ENCODE results near the gene PLEKHA4. TPM values are rescaled to one million over a fixed set of nuclear protein-coding genes. Genes with fewer than 3 reads are reported as not detected.
A peak's percentile ranks its signal among the peaks of the same experiment; 100 is the strongest.

The PLEKHA4 gene
- total RNA-seq, 1 donor from 2014 or later = 8.5 TPM

DNA sequence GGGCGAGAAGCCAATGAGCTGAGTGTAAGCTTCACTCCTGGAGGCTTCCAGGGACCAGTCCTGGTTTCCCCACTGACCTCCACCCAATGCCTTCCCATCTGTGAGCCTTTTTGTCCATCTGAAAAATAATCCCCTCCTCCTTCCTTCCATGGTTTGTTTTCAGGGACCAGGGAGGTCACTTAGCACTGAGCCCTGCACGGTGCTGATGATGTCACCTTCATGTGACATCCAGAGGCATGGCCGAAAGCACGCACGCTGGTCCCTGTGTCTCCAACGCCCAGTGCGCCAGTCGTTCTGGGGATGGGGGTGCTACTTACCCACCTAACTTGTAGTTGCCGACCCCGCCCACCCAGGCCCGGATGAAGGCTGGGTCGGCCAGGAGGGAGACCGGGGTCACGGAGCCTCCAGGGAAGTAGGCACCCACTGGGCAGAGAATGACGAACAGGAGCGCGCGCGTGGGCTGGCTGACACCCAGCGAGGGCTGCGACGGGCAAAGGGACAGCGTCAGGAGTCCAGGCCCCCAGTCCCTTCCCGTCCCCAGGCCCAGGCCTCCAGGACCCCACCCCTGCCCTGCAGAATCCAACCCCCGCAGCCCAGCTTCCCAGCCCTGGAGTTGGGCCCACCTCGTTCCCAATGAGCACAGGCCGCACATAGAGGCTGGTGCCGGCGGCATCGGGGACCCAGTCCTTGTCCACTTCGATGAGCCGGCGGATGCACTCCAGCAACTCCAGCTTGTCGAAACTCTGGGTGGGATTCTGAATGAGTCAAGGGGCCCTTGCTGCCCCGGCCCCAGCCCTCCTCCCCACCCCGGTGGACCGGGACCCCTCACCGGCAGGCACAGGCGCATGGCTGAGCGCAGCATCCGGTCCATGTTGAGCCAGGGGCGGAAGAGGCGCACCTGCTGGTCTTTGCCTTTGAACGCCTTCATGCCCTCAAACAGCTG is 68.8 kb downstream of the PLEKHA4 start:
- Mint-ChIP-seq H3K9me3 (ENCODE audit: low read depth) (no peaks in the 10 kb centered on the region), H3K4me3 (ENCODE audit: low read depth) (no peak overlapping the region), H3K4me1 (ENCODE audit: low read depth) (no peaks in the 10 kb centered on the region), H3K36me3 (ENCODE audit: insufficient read depth) (peaks cover 4% of the 10 kb centered on the region), H3K27ac (peak overlapping the region; percentile 79), H3K27me3 (no peaks in the 10 kb centered on the region)
- no peak for DNase-seq (ENCODE audit: low spot score, unreplicated experiment)
- no peak for TF ChIP-seq CTCF (IDR thresholded peaks at IDR 0.05; ENCODE audit: unreplicated experiment)

DNA sequence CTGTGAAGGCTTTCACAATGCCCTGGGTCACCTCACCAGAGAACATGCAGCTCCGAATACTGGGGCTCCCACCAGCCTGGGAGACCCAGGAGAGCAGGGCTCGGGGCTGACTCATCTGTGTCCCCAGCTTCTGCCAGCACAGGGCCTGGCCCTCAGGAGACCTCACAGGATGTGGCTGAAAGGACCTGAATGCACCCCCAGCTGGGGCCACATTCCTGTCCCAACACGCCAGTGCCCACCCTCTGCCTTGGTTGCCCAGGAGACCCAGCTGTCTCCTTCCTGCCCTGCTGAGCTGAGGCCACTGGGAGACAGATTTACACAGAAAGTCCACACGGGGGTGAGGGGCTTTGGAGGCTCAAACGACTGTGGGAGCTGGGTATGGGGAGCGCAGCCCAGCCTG is 69.5 kb downstream of the PLEKHA4 start:
- no peak overlapping the region for H3K4me3 Mint-ChIP-seq (ENCODE audit: low read depth)

DNA sequence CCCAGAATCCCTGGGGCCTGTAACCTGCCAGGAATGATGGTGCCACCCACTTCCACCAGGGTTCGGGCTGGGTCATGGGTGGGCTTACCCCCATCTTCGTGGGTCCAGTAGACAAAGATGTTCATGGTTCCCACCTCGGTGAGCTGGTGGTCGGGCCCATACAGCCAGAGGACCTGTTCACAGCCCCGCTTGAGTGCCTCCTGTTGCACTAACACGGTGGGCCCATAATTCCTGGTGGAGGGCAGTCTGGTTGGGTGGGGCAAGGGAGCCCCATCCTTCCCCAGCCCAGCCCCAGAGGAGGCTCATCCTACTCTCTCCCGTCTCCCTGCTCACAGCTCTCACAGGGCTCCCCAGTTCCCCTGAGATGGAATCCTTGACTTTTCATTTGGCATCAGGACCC is 71.3 kb downstream of the PLEKHA4 start:
- no peak for DNase-seq (ENCODE audit: low spot score, unreplicated experiment)
- no peaks in the 10 kb centered on the region for H3K9me3 Mint-ChIP-seq (ENCODE audit: low read depth)
- H3K4me1 Mint-ChIP-seq (ENCODE audit: low read depth) = no peaks in the 10 kb centered on the region
- H3K4me3 Mint-ChIP-seq (ENCODE audit: low read depth) = no peak overlapping the region
- no peak for TF ChIP-seq CTCF (IDR thresholded peaks at IDR 0.05; ENCODE audit: unreplicated experiment)
- H3K27ac Mint-ChIP-seq = no peak overlapping the region
- H3K36me3 Mint-ChIP-seq (ENCODE audit: insufficient read depth) = peaks cover 4% of the 10 kb centered on the region
- no peaks in the 10 kb centered on the region for H3K27me3 Mint-ChIP-seq

More for the DNA sequence above, 69.5 kb downstream of the PLEKHA4 start:
- Mint-ChIP-seq H3K9me3 (ENCODE audit: low read depth) (no peaks in the 10 kb centered on the region), H3K4me1 (ENCODE audit: low read depth) (no peaks in the 10 kb centered on the region), H3K27ac (peak overlapping the region; percentile 79), H3K27me3 (no peaks in the 10 kb centered on the region), H3K36me3 (ENCODE audit: insufficient read depth) (peaks cover 4% of the 10 kb centered on the region)
- TF ChIP-seq CTCF (IDR thresholded peaks at IDR 0.05; ENCODE audit: unreplicated experiment) = no peak
- no peak for DNase-seq (ENCODE audit: low spot score, unreplicated experiment)

- no peak overlapping the region for H3K4me3 Mint-ChIP-seq (ENCODE audit: low read depth)
- no peaks in the 10 kb centered on the region for H3K9me3 Mint-ChIP-seq (ENCODE audit: low read depth)
- no peak overlapping the region for H3K27ac Mint-ChIP-seq
- no peak for TF ChIP-seq CTCF (IDR thresholded peaks at IDR 0.05; ENCODE audit: unreplicated experiment)
- DNase-seq (ENCODE audit: low spot score, unreplicated experiment) = no peak
- H3K27me3 Mint-ChIP-seq = no peaks in the 10 kb centered on the region
- peaks cover 4% of the 10 kb centered on the region for H3K36me3 Mint-ChIP-seq (ENCODE audit: insufficient read depth)
- H3K4me1 Mint-ChIP-seq (ENCODE audit: low read depth) = no peaks in the 10 kb centered on the region
These were observed 71.9 kb downstream of the PLEKHA4 start for GRCh38 chr19:48796298-48797083.

- peak overlapping the region; percentile 98 for H3K27ac Mint-ChIP-seq
- peak overlapping the region; percentile 96 for H3K4me3 Mint-ChIP-seq (ENCODE audit: low read depth)
- TF ChIP-seq CTCF (IDR thresholded peaks at IDR 0.05; ENCODE audit: unreplicated experiment) = no peak
These were observed 72.7 kb downstream of the PLEKHA4 start for GRCh38 chr19:48795685-48796070.

More at GRCh38 chr19:48795685-48796070, 72.7 kb downstream of the PLEKHA4 start:
- Mint-ChIP-seq H3K4me1 (ENCODE audit: low read depth) (no peaks in the 10 kb centered on the region), H3K9me3 (ENCODE audit: low read depth) (no peaks in the 10 kb centered on the region), H3K27me3 (no peaks in the 10 kb centered on the region), H3K36me3 (ENCODE audit: insufficient read depth) (peaks cover 4% of the 10 kb centered on the region)
- DNase-seq (ENCODE audit: low spot score, unreplicated experiment) = no peak

Measured in progenitor cell of endocrine pancreas (in vitro differentiated cells).